ENCODE measurements around the gene GFRA1.

GRCh38 chr10:116097239-116097784 is 175.7 kb downstream of the GFRA1 start:
- TF ChIP-seq, protein P1, sequence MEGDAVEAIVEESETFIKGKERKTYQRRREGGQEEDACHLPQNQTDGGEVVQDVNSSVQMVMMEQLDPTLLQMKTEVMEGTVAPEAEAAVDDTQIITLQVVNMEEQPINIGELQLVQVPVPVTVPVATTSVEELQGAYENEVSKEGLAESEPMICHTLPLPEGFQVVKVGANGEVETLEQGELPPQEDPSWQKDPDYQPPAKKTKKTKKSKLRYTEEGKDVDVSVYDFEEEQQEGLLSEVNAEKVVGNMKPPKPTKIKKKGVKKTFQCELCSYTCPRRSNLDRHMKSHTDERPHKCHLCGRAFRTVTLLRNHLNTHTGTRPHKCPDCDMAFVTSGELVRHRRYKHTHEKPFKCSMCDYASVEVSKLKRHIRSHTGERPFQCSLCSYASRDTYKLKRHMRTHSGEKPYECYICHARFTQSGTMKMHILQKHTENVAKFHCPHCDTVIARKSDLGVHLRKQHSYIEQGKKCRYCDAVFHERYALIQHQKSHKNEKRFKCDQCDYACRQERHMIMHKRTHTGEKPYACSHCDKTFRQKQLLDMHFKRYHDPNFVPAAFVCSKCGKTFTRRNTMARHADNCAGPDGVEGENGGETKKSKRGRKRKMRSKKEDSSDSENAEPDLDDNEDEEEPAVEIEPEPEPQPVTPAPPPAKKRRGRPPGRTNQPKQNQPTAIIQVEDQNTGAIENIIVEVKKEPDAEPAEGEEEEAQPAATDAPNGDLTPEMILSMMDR (IDR thresholded peaks at IDR 0.05; ENCODE audit: low read depth, low read length), result no peak
- no peak for TF ChIP-seq POLR2A (IDR thresholded peaks at IDR 0.05; ENCODE audit: extremely low read depth, insufficient read length)

Measured in NB4 (cell line).